GM12801 (cell line): ENCODE data around the gene SLMAP.

ENCODE experiments used
- CTCF ChIP-seq: IDR thresholded peaks from one replicate; pipeline ENCODE4 v1.5.1; 2011; ENCODE audit warnings: control low read depth; ENCODE audit not compliant: insufficient read length; ENCODE audit errors: extremely low read depth

Gene SLMAP

GRCh38 chr3:57808961-57809608 lies 53.0 kb downstream of the SLMAP start:
- no peak for TF ChIP-seq CTCF

GRCh38 chr3:57809609-57809968 lies 53.5 kb downstream of the SLMAP start:
- no peak for TF ChIP-seq CTCF

GRCh38 chr3:57810048-57810447 lies 53.9 kb downstream of the SLMAP start:
- TF ChIP-seq CTCF: no peak

- TF ChIP-seq CTCF: no peak
Observed at GRCh38 chr3:57810471-57811137, 54.5 kb downstream of the SLMAP start.

- TF ChIP-seq CTCF: no peak
Observed at GRCh38 chr3:57815036-57815435, 58.9 kb downstream of the SLMAP start.

- TF ChIP-seq CTCF: no peak
Observed at GRCh38 chr3:57816471-57817095, 60.5 kb downstream of the SLMAP start.

- no peak for TF ChIP-seq CTCF
Observed at GRCh38 chr3:57818772-57819171, 62.7 kb downstream of the SLMAP start.
